ENCODE measurements around the gene MYBPC3. TPM values are rescaled to one million over a fixed set of nuclear protein-coding genes. Genes with fewer than 3 reads are reported as not detected.

The MYBPC3 gene
- total RNA-seq, 4 donors from 2014 or later, result 0.12 to 0.13 TPM; not detected in 2

DNA sequence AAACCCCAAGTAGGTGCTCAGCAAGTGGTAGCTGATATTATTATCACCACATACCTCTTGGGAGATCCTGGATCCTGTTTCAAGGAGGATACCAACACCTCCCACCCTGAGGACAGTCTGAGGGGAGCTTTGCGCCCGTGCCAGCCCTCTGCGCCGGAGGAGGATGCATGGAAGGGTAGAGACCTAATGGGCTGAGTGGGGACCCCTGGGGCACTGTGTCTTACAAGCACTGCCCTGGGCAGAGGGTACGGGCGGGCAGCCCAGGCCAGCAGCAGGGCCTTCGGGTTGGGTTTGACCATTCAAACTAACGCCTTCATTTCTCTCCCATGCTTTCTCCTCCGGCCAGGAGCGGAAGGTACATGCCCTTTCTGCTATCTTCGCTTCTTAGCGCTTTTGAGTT, 26.3 kb downstream of the MYBPC3 start:
- TF ChIP-seq, protein P1, sequence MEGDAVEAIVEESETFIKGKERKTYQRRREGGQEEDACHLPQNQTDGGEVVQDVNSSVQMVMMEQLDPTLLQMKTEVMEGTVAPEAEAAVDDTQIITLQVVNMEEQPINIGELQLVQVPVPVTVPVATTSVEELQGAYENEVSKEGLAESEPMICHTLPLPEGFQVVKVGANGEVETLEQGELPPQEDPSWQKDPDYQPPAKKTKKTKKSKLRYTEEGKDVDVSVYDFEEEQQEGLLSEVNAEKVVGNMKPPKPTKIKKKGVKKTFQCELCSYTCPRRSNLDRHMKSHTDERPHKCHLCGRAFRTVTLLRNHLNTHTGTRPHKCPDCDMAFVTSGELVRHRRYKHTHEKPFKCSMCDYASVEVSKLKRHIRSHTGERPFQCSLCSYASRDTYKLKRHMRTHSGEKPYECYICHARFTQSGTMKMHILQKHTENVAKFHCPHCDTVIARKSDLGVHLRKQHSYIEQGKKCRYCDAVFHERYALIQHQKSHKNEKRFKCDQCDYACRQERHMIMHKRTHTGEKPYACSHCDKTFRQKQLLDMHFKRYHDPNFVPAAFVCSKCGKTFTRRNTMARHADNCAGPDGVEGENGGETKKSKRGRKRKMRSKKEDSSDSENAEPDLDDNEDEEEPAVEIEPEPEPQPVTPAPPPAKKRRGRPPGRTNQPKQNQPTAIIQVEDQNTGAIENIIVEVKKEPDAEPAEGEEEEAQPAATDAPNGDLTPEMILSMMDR (IDR thresholded peaks at IDR 0.05), result no peak
- TF ChIP-seq POLR2AphosphoS5 (IDR thresholded peaks at IDR 0.05) (no peak), EP300 (IDR thresholded peaks at IDR 0.05) (no peak), POLR2A (IDR thresholded peaks at IDR 0.05) (no peak)
- Histone ChIP-seq H3K27me3 (no peaks in the 10 kb centered on the region), H3K4me1 (peaks cover 0 to 23% (median 12%) of the 10 kb centered on the region in 3 donors), H3K9me3 (no peaks in the 10 kb centered on the region), H3K27ac (no peak overlapping the region), H3K4me3 (no peak overlapping the region), H3K36me3 (peaks cover 0 to 8% of the 10 kb centered on the region in 2 donors)
- ATAC-seq, result no peak
- 80 to 100% methylated on average over 1 to 4 of the region's 12 CpGs for WGBS, 2 donors (ENCODE audit: low coverage in 1 of 2)

DNA sequence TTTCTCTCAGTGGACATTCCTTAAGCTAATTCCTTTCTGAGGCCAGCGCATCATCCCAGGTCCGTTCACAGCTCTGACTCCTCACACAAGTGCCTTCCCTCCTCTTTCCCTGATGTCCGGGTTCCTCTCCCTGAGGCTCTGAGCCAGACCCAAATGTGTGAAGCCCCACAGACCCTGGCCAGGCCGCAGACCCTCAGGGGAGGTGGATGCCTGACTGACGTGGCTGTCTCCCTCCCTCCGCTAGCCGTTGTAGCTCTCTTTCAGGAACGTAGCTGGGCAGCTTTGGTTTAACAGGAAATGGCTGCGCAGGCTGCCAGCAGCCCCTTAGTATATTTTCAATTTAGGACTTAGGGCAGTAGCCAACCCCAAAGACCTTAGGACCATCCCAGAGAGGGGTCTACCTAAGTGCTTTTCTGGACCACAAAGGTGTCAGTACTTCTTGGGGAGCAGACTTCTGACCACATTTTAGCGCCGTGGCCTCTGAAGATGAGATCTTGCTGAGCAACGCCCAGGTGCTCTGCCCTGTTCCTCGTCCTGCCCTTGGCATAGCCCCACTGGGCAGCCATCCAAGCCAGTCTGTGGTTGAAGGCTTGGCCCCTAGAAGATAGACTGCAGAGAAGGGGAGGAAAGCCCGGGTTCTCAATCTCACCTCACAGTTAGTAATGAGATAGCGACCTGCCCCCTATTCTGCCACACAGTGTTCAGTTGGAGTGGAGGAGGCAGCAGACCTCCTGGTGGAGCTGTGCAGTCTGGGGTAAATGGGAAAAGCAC, 27.0 kb downstream of the MYBPC3 start:
- Histone ChIP-seq H3K9me3 (no peaks in the 10 kb centered on the region), H3K27me3 (no peaks in the 10 kb centered on the region), H3K4me1 (peaks cover 0 to 18% (median 11%) of the 10 kb centered on the region in 3 donors), H3K36me3 (peaks cover 0 to 6% of the 10 kb centered on the region in 2 donors), H3K4me3 (no peak overlapping the region), H3K27ac (no peak overlapping the region)
- WGBS, 2 donors (ENCODE audit: low coverage in 1 of 2), result 90% methylated on average over 2 to 6 of the region's 15 CpGs
- no peak for ATAC-seq
- TF ChIP-seq EP300 (IDR thresholded peaks at IDR 0.05) (no peak), POLR2A (IDR thresholded peaks at IDR 0.05) (no peak), POLR2AphosphoS5 (IDR thresholded peaks at IDR 0.05) (no peak)
- TF ChIP-seq, protein P1 (IDR thresholded peaks at IDR 0.05), result no peak

DNA sequence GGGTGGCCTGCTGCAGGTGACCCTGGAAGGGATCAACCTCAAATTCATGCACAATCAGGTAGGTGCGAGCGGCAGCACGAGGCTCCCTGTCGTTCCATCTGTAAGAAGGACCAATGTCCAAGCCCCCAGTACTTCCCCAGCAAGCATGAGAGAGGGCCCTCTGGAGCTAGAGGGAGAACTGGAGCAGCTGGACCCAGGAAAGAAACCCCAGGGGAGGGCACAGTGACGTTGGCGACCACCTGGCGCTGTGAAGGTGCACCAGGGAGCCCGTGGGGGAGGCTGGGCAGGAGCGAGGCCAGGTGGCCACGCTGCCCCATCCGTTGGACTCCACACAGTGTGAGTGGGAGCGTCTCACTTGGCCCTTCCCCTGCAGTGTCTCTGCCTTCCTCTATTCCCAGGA, 28.0 kb downstream of the MYBPC3 start:
- ATAC-seq, result no peak
- 80% methylated on average over 2 of the region's 12 CpGs; no CpG with 5 or more reads in 1 of the 2 donors for WGBS, 2 donors (ENCODE audit: low coverage in 1 of 2)
- Histone ChIP-seq H3K27ac (no peak overlapping the region), H3K36me3 (peaks cover 0 to 2% of the 10 kb centered on the region in 2 donors), H3K4me1 (peaks cover 0 to 9% (median 2%) of the 10 kb centered on the region in 3 donors), H3K27me3 (no peaks in the 10 kb centered on the region), H3K4me3 (no peak overlapping the region), H3K9me3 (no peaks in the 10 kb centered on the region)
- no peak for TF ChIP-seq POLR2A (IDR thresholded peaks at IDR 0.05)
- TF ChIP-seq EP300 (IDR thresholded peaks at IDR 0.05), result no peak
- TF ChIP-seq, protein P1 (IDR thresholded peaks at IDR 0.05), result no peak
- no peak for TF ChIP-seq POLR2AphosphoS5 (IDR thresholded peaks at IDR 0.05)

DNA sequence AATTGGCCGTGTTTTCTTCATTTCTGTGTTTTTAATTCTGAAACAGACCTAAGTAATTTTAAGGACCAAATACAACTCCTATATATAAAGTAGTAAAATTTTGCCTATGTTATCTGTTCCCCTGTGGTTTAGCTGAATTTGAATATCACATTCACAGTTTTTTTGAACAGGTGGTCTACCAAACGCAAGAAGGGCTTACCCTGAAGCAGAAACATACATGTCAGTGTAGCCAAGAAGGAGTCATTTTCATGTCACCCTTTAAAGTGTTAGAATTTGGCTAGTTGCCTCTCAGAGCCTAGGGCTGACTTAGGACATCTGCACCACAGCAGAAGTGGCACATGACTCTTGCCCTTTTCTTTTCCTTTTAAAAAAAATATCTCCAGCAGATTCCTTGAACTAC, 34.3 kb downstream of the MYBPC3 start:
- 81 to 90% methylated on average over 2 of the region's 2 CpGs for WGBS, 2 donors (ENCODE audit: low coverage in 1 of 2)
- no peak overlapping the region for H3K27ac ChIP-seq
- no peak for ATAC-seq

More for the DNA sequence above, 34.3 kb downstream of the MYBPC3 start:
- Histone ChIP-seq H3K9me3 (no peaks in the 10 kb centered on the region), H3K4me1 (no peaks in the 10 kb centered on the region), H3K4me3 (no peak overlapping the region), H3K27me3 (no peaks in the 10 kb centered on the region), H3K36me3 (peaks cover 0 to 65% of the 10 kb centered on the region in 2 donors)
- TF ChIP-seq, protein P1 (IDR thresholded peaks at IDR 0.05), result no peak
- no peak for TF ChIP-seq EP300 (IDR thresholded peaks at IDR 0.05)
- no peak for TF ChIP-seq POLR2A (IDR thresholded peaks at IDR 0.05)
- TF ChIP-seq POLR2AphosphoS5 (IDR thresholded peaks at IDR 0.05), result no peak
